IMR-90 (cell line): Measurements from ENCODE around the gene OGDHL. TPM values are rescaled to one million over a fixed set of nuclear protein-coding genes. Genes with fewer than 3 reads are reported as not detected.

ENCODE experiments used
- polyA plus RNA-seq, 3 experiments: library from polyadenylated mRNA; depleted of rRNA; stranded (reverse); fragments of >200 nt; gene quantifications; 2 replicates each; pipeline ENCODE4 v1.2.3, GENCODE V29; 2012; ENCODE audit warnings: low replicate concordance in 1 of 3
- total RNA-seq: library from RNA; depleted of rRNA; stranded (reverse); fragments of >200 nt; gene quantifications from 2 replicates; pipeline ENCODE4 v1.2.3, GENCODE V29; 2012; rRNA removed

Gene OGDHL
- total and polyA plus RNA-seq, 2 of the 4 experiments (the other 2 are of a cell fraction) = 0.18 to 0.27 TPM

Other genes starting within 250 kb of the OGDHL start
- gene ERCC6, start 223.2 kb downstream of the OGDHL start, total RNA-seq = 14.9 and 18.1 TPM in 2 replicates
- gene ERCC6, start 223.2 kb downstream of the OGDHL start, polyA plus RNA-seq (2012; rRNA removed) = 7.2 and 7.3 TPM in 2 replicates
- gene SLC18A3, start 152.0 kb downstream of the OGDHL start, total RNA-seq = not detected in 2 replicates
- not detected in 2 replicates for gene SLC18A3, start 152.0 kb downstream of the OGDHL start, polyA plus RNA-seq (2012; rRNA removed)
- gene CHAT, start 148.3 kb downstream of the OGDHL start, total RNA-seq = not detected in 2 replicates
- gene CHAT, start 148.3 kb downstream of the OGDHL start, polyA plus RNA-seq (2012; rRNA removed) = not detected in 2 replicates
- not detected in 2 replicates for gene C10orf53, start 82.7 kb downstream of the OGDHL start, total RNA-seq
- not detected in 2 replicates for gene C10orf53, start 82.7 kb downstream of the OGDHL start, polyA plus RNA-seq (2012; rRNA removed)
- 24.4 and 32.2 TPM in 2 replicates for gene PARG, start 179.7 kb upstream of the OGDHL start, total RNA-seq
- gene PARG, start 179.7 kb upstream of the OGDHL start, polyA plus RNA-seq (2012; rRNA removed) = 7.5 and 8.6 TPM in 2 replicates
- gene TIMM23B, start 179.7 kb upstream of the OGDHL start, total RNA-seq = 13.8 and 19.2 TPM in 2 replicates
- gene TIMM23B, start 179.7 kb upstream of the OGDHL start, polyA plus RNA-seq (2012; rRNA removed) = 12.9 and 14.2 TPM in 2 replicates
- 1.9 and 2.3 TPM in 2 replicates for gene AGAP6, start 226.1 kb upstream of the OGDHL start, total RNA-seq
- gene AGAP6, start 226.1 kb upstream of the OGDHL start, polyA plus RNA-seq (2012; rRNA removed) = 12.9 and 13.6 TPM in 2 replicates